HG03108 (cell line): ENCODE measurements around the gene SS18L1.

Experiments used
- ATAC-seq: cut with Tn5 transposase; IDR thresholded peaks from one replicate; pipeline ENCODE4 v1.9.1; 2021; ENCODE audit warnings: moderate library complexity; ENCODE audit not compliant: unreplicated experiment

Gene SS18L1

GRCh38 chr20:62151835-62152364, 8.3 kb downstream of the SS18L1 start:
- ATAC-seq: no peak

- ATAC-seq: no peak
Observed at GRCh38 chr20:62155428-62156253, 12.1 kb downstream of the SS18L1 start.

GRCh38 chr20:62156254-62156556, 12.6 kb downstream of the SS18L1 start:
- no peak for ATAC-seq

GRCh38 chr20:62156592-62157386, 13.2 kb downstream of the SS18L1 start:
- ATAC-seq: no peak

GRCh38 chr20:62157387-62158087, 14.0 kb downstream of the SS18L1 start:
- ATAC-seq: no peak

- no peak for ATAC-seq
Observed at GRCh38 chr20:62158088-62158400, 14.5 kb downstream of the SS18L1 start.

GRCh38 chr20:62158541-62158940, 15.0 kb downstream of the SS18L1 start:
- no peak for ATAC-seq

- ATAC-seq: no peak
Observed at GRCh38 chr20:62159052-62159451, 15.5 kb downstream of the SS18L1 start.

- ATAC-seq: no peak
Observed at GRCh38 chr20:62159839-62160238, 16.3 kb downstream of the SS18L1 start.

- no peak for ATAC-seq
Observed at GRCh38 chr20:62160253-62160652, 16.7 kb downstream of the SS18L1 start.

- ATAC-seq: no peak
Observed at GRCh38 chr20:62160876-62161275, 17.3 kb downstream of the SS18L1 start.

- no peak for ATAC-seq
Observed at GRCh38 chr20:62161347-62161746, 17.8 kb downstream of the SS18L1 start.

- no peak for ATAC-seq
Observed at GRCh38 chr20:62162765-62163484, 19.4 kb downstream of the SS18L1 start.

GRCh38 chr20:62163485-62163865, 19.9 kb downstream of the SS18L1 start:
- ATAC-seq: no peak

- ATAC-seq: no peak
Observed at GRCh38 chr20:62163986-62164762, 20.6 kb downstream of the SS18L1 start.

- no peak for ATAC-seq
Observed at GRCh38 chr20:62164879-62165761, 21.6 kb downstream of the SS18L1 start.

- ATAC-seq: no peak
Observed at GRCh38 chr20:62165762-62166399, 22.3 kb downstream of the SS18L1 start.

GRCh38 chr20:62167474-62167873, 23.9 kb downstream of the SS18L1 start:
- ATAC-seq: no peak

GRCh38 chr20:62168061-62168460, 24.5 kb downstream of the SS18L1 start:
- no peak for ATAC-seq
